HL-60 (cell line): ENCODE measurements around the gene LCNL1.

ENCODE experiments used
- DNase-seq, 2 experiments: peaks; one replicate each; pipeline ENCODE4 v3.0.0-alpha.2; 2010 to 2020; ENCODE audit warnings: low read depth in 1 of 2, low spot score in 1 of 2
- H3K27ac ChIP-seq: fragments of 250-450 bp; sonication (Bioruptor Pico); replicated peaks from 2 replicates; pipeline ENCODE4 v1.5.1; 2020; ENCODE audit warnings: mild to moderate bottlenecking, moderate library complexity
- H3K27me3 ChIP-seq: fragments of 250-450 bp; sonication (Bioruptor Pico); 2 replicates; pipeline ENCODE4 v1.5.1; 2021; ENCODE audit warnings: mild to moderate bottlenecking, moderate library complexity; ENCODE audit not compliant: insufficient read depth, poor library complexity, severe bottlenecking
- H3K4me3 ChIP-seq: replicated peaks from 2 replicates; pipeline ENCODE4 v1.5.1; 2011; ENCODE audit warnings: mild to moderate bottlenecking, control low read depth, low read length; ENCODE audit not compliant: insufficient read depth
- CTCF ChIP-seq: IDR thresholded peaks from one replicate; pipeline ENCODE4 v1.5.1; 2011; ENCODE audit warnings: low read length, control low read depth, inconsistent platforms; ENCODE audit not compliant: insufficient read depth
- GABPA ChIP-seq: IDR thresholded peaks from 2 replicates; pipeline ENCODE4 v1.6.1; 2012; ENCODE audit warnings: low read depth
- POLR2AphosphoS5 ChIP-seq: IDR thresholded peaks from 2 replicates; pipeline ENCODE4 v1.6.1; 2012; ENCODE audit warnings: low read depth
- REST ChIP-seq: IDR thresholded peaks from 2 replicates; pipeline ENCODE4 v1.6.1; 2012; ENCODE audit warnings: low read depth; ENCODE audit not compliant: insufficient replicate concordance
- SPI1 ChIP-seq: IDR thresholded peaks from 2 replicates; pipeline ENCODE4 v1.6.1; 2012; ENCODE audit warnings: low read depth, mild to moderate bottlenecking, borderline replicate concordance

Gene LCNL1

GRCh38 chr9:136965771-136966484 lies 16.9 kb upstream of the LCNL1 start:
- H3K27me3 ChIP-seq: no peaks in the 10 kb centered on the region
- H3K4me3 ChIP-seq: no peak overlapping the region
- TF ChIP-seq SPI1 (no peak), REST (no peak), CTCF (no peak)
- no peak overlapping the region for H3K27ac ChIP-seq
- DNase-seq: no peak

- TF ChIP-seq CTCF: no peak
- no peak for TF ChIP-seq SPI1
- TF ChIP-seq GABPA: no peak
- no peak for TF ChIP-seq REST
- no peak for TF ChIP-seq POLR2AphosphoS5
- DNase-seq: no peak
- no peak overlapping the region for H3K27ac ChIP-seq
- no peak overlapping the region for H3K4me3 ChIP-seq
- no peaks in the 10 kb centered on the region for H3K27me3 ChIP-seq
Observed at GRCh38 chr9:136968333-136969127, 14.3 kb upstream of the LCNL1 start.

GRCh38 chr9:136969150-136969549 lies 13.6 kb upstream of the LCNL1 start:
- H3K27ac ChIP-seq: no peak overlapping the region
- no peak overlapping the region for H3K4me3 ChIP-seq
- H3K27me3 ChIP-seq: no peaks in the 10 kb centered on the region
- no peak for DNase-seq
- TF ChIP-seq SPI1: no peak
- TF ChIP-seq CTCF: no peak
- TF ChIP-seq GABPA: no peak
- TF ChIP-seq POLR2AphosphoS5: no peak
- TF ChIP-seq REST: no peak
